SK-N-SH (cell line): ENCODE data around the gene ZSCAN9. TPM values are rescaled to one million over a fixed set of nuclear protein-coding genes. Genes with fewer than 3 reads are reported as not detected.

Experiments
- CTCF ChIA-PET: fragments of 300-600, 350-600 bp; formaldehyde crosslinking; extraction: SDS; loops from one replicate; lab custom pipeline; 2021; lab: Yijun Ruan, JAX
- POLR2A ChIA-PET: fragments of 350-600 bp; sonication (Branson Sonifier 250); formaldehyde crosslinking; extraction: SDS; loops from one replicate; lab custom pipeline; 2020; ENCODE audit warnings: antibody characterized with exemption, inconsistent platforms; lab: Yijun Ruan, JAX
- DNase-seq: peaks from one replicate; pipeline ENCODE4 v3.0.0; 2012
- H2AFZ ChIP-seq: fragments of 200-600 bp; sonication (generic); 2 replicates; pipeline ENCODE4 v1.8.1; 2016; ENCODE audit warnings: antibody characterized with exemption, mild to moderate bottlenecking, low read depth
- H3F3A ChIP-seq: fragments of 200-600 bp; sonication (generic); replicated peaks from 2 replicates; pipeline ENCODE3; 2016; ENCODE audit warnings: antibody characterized with exemption, mild to moderate bottlenecking; ENCODE audit not compliant: insufficient read depth
- H3K27ac ChIP-seq, 2 experiments: fragments of 200-500 bp in 1 of 2; fragments of 200-600 bp in 1 of 2; sonication (Bioruptor generic) in 1 of 2; sonication (generic), shearing (Covaris generic) in 1 of 2; 2 replicates each; pipeline versions ENCODE4 v1.5.1 to v1.6.1; 2014 to 2016; ENCODE audit warnings: low read depth in 2 of 2, inconsistent platforms in 1 of 2, low read length in 1 of 2, mild to moderate bottlenecking in 1 of 2, mixed read lengths in 1 of 2
- H3K27me3 ChIP-seq: fragments of 200-600 bp; sonication (generic), shearing (Covaris generic); 2 replicates; pipeline ENCODE4 v1.6.1; 2016; ENCODE audit warnings: mixed run types; ENCODE audit not compliant: insufficient read depth
- H3K36me3 ChIP-seq, 2 experiments: fragments of 200-500 bp in 1 of 2; fragments of 200-600 bp in 1 of 2; sonication (Bioruptor generic) in 1 of 2; sonication (generic) in 1 of 2; replicated peaks in 1 of 2; 2 replicates each; pipeline versions ENCODE3 to v1.5.1; 2014 to 2016; ENCODE audit warnings: low read length in 1 of 2, mild to moderate bottlenecking in 1 of 2; ENCODE audit not compliant: insufficient read depth in 2 of 2, control insufficient read depth in 1 of 2
- H3K4me1 ChIP-seq, 2 experiments: fragments of 200-500 bp in 1 of 2; fragments of 200-600 bp in 1 of 2; sonication (Bioruptor generic) in 1 of 2; sonication (generic), shearing (Covaris generic) in 1 of 2; 2 replicates each; pipeline versions ENCODE4 v1.5.1 to v1.6.1; 2014 to 2016; ENCODE audit warnings: low read depth in 1 of 2, low read length in 1 of 2, mixed run types in 1 of 2; ENCODE audit not compliant: insufficient read depth in 2 of 2, control insufficient read depth in 1 of 2
- H3K4me2 ChIP-seq: fragments of 200-600 bp; sonication (generic), shearing (Covaris generic); 2 replicates; pipeline ENCODE4 v1.6.1; 2017; ENCODE audit warnings: mixed run types
- H3K4me3 ChIP-seq, 2 experiments: fragments of 200-500 bp in 1 of 2; fragments of 200-600 bp in 1 of 2; sonication (Bioruptor generic) in 1 of 2; sonication (generic), shearing (Covaris generic) in 1 of 2; 2 replicates each; pipeline versions ENCODE4 v1.5.1 to v1.8.1; 2014 to 2016; ENCODE audit warnings: low read depth in 2 of 2, inconsistent platforms in 1 of 2, low read length in 1 of 2, mild to moderate bottlenecking in 1 of 2, mixed read lengths in 1 of 2, moderate library complexity in 1 of 2
- H3K79me2 ChIP-seq: fragments of 200-600 bp; sonication (generic); 2 replicates; pipeline ENCODE4 v1.8.1; 2017; ENCODE audit warnings: mild to moderate bottlenecking; ENCODE audit not compliant: insufficient read depth
- H3K9ac ChIP-seq: fragments of 200-600 bp; sonication (generic); 2 replicates; pipeline ENCODE4 v1.6.1; 2017; ENCODE audit warnings: mixed run types
- H3K9me2 ChIP-seq: fragments of 200-600 bp; sonication (generic); 2 replicates; pipeline ENCODE4 v1.6.1; 2017; ENCODE audit warnings: mixed run types
- H3K9me3 ChIP-seq: fragments of 200-600 bp; sonication (generic); 2 replicates; pipeline ENCODE4 v1.6.1; 2017; ENCODE audit warnings: mixed run types, mild to moderate bottlenecking, moderate library complexity
- H4K20me1 ChIP-seq: fragments of 200-600 bp; sonication (generic); 2 replicates; pipeline ENCODE4 v1.6.1; 2017; ENCODE audit warnings: mild to moderate bottlenecking, mixed run types; ENCODE audit not compliant: insufficient read depth
- EZH2phosphoT487 ChIP-seq: fragments of 200-600 bp; sonication (generic); IDR thresholded peaks from 2 replicates; pipeline ENCODE4 v1.6.1; 2017; ENCODE audit warnings: low read depth, mixed run types, mild to moderate bottlenecking, antibody characterized with exemption, moderate library complexity, borderline replicate concordance
- FOXM1 ChIP-seq: IDR thresholded peaks from 2 replicates; pipeline ENCODE4 v1.4.0; 2012; ENCODE audit warnings: low read depth, mild to moderate bottlenecking
- JUND ChIP-seq: IDR thresholded peaks from 2 replicates; pipeline ENCODE4 v1.4.0; 2012
- NFIC ChIP-seq: IDR thresholded peaks from 2 replicates; pipeline ENCODE4 v1.4.0; 2012; ENCODE audit warnings: borderline replicate concordance
- NRF1 ChIP-seq: IDR thresholded peaks from 2 replicates; pipeline ENCODE4 v1.6.1; 2012; ENCODE audit warnings: low read depth, mild to moderate bottlenecking, low read length
- POLR2AphosphoS5 ChIP-seq: IDR thresholded peaks from 2 replicates; pipeline ENCODE4 v1.6.1; 2012; ENCODE audit warnings: low read depth, low read length
- RCOR1 ChIP-seq: fragments of 150-350 bp; IDR thresholded peaks from 2 replicates; pipeline ENCODE4 v1.6.1; 2017; ENCODE audit warnings: antibody characterized with exemption, low read length
- REST ChIP-seq: IDR thresholded peaks from 2 replicates; pipeline ENCODE4 v1.6.1; 2012; ENCODE audit warnings: mild to moderate bottlenecking, low read depth, low read length, moderate library complexity
- SIN3A ChIP-seq: IDR thresholded peaks from 2 replicates; pipeline ENCODE4 v1.6.1; 2012; ENCODE audit warnings: low read depth, mild to moderate bottlenecking, low read length, moderate library complexity, borderline replicate concordance
- USF1 ChIP-seq: IDR thresholded peaks from 2 replicates; pipeline ENCODE4 v1.4.0; 2012; ENCODE audit warnings: low read depth, borderline replicate concordance
- YY1 ChIP-seq: IDR thresholded peaks from 2 replicates; pipeline ENCODE4 v1.4.0; 2012; ENCODE audit warnings: low read depth, mild to moderate bottlenecking
- WGBS: methylation state at CpG from one replicate; pipeline ENCODE4 v1.1.6; 2017; ENCODE audit warnings: low lambda C conversion rate; 5-methylcytosine and 5-hydroxymethylcytosine counted together
- polyA plus RNA-seq, 3 experiments: library from polyadenylated mRNA; depleted of rRNA; stranded (reverse); fragments of >200 nt; gene quantifications; 2 replicates each; pipeline ENCODE4 v1.2.3, GENCODE V29; 2012

Gene ZSCAN9
- polyA plus RNA-seq, 1 of the 3 experiments (the other 2 are of a cell fraction), result 13.7 TPM

- no peaks in the 10 kb centered on the region for H3K9me2 ChIP-seq
- no peak overlapping the region for H3K27ac ChIP-seq
- no peak for DNase-seq
- TF ChIP-seq REST, result no peak
- TF ChIP-seq POLR2AphosphoS5, result no peak
- no peak for TF ChIP-seq NRF1
- TF ChIP-seq EZH2phosphoT487, result no peak
- H2AFZ ChIP-seq, result no peak overlapping the region
- H3K9me3 ChIP-seq, result no peaks in the 10 kb centered on the region
- POLR2A ChIA-PET, result no interaction called here
- peaks cover 0 to 12% of the 10 kb centered on the region in 2 experiments; a peak in 2 of 4 replicates for H3K4me1 ChIP-seq
- peaks cover 42% of the 10 kb centered on the region; the same call in 1 of the 2 replicates for H3K27me3 ChIP-seq
- WGBS, result 23% methylated on average over 1 of the region's 1 CpG
- H3K79me2 ChIP-seq, result no peaks in the 10 kb centered on the region
- H3K36me3 ChIP-seq, result no peaks in the 10 kb centered on the region
- no peak overlapping the region for H3K4me2 ChIP-seq
- no peaks in the 10 kb centered on the region for H3F3A ChIP-seq
- H4K20me1 ChIP-seq, result no peaks in the 10 kb centered on the region
- CTCF ChIA-PET, result interaction anchor here (0.7 to 1.2 kb wide), 2 partner anchors 37 to 44 kb away, joined by 3 read pairs; no protein-coding TSS in a partner anchor
- H3K4me3 ChIP-seq, result no peak overlapping the region
- H3K9ac ChIP-seq, result no peak overlapping the region
These were observed 19.2 kb upstream of the ZSCAN9 start for GRCh38 chr6:28205879-28206278.

- DNase-seq, result no peak
- H2AFZ ChIP-seq, result no peak overlapping the region
- no peaks in the 10 kb centered on the region for H4K20me1 ChIP-seq
- CTCF ChIA-PET, result no interaction called here
- H3K27ac ChIP-seq, result no peak overlapping the region
- POLR2A ChIA-PET, result interaction anchor here (0.7 kb wide), 1 partner anchor 12 kb away, joined by 3 read pairs; no protein-coding TSS in a partner anchor
- H3K4me1 ChIP-seq, result peaks cover 0 to 12% of the 10 kb centered on the region in 2 experiments; a peak in 2 of 4 replicates
- no peaks in the 10 kb centered on the region for H3K9me2 ChIP-seq
- H3K9ac ChIP-seq, result no peak overlapping the region
- H3K9me3 ChIP-seq, result no peaks in the 10 kb centered on the region
- H3K4me2 ChIP-seq, result no peak overlapping the region
- H3K27me3 ChIP-seq, result peaks cover 49% of the 10 kb centered on the region; the same call in 1 of the 2 replicates
- H3K4me3 ChIP-seq, result no peak overlapping the region
- no peaks in the 10 kb centered on the region for H3K36me3 ChIP-seq
- no peaks in the 10 kb centered on the region for H3K79me2 ChIP-seq
- no peaks in the 10 kb centered on the region for H3F3A ChIP-seq
- TF ChIP-seq FOXM1 (no peak), EZH2phosphoT487 (no peak), YY1 (no peak), USF1 (no peak), JUND (no peak), POLR2AphosphoS5 (no peak), SIN3A (no peak), RCOR1 (no peak), NFIC (no peak), NRF1 (no peak)
- WGBS, result 35% methylated on average over 3 of the region's 3 CpGs
These were observed 18.5 kb upstream of the ZSCAN9 start for GRCh38 chr6:28206527-28206926.
